ENCODE data around the gene ARGLU1.

Gene ARGLU1

DNA sequence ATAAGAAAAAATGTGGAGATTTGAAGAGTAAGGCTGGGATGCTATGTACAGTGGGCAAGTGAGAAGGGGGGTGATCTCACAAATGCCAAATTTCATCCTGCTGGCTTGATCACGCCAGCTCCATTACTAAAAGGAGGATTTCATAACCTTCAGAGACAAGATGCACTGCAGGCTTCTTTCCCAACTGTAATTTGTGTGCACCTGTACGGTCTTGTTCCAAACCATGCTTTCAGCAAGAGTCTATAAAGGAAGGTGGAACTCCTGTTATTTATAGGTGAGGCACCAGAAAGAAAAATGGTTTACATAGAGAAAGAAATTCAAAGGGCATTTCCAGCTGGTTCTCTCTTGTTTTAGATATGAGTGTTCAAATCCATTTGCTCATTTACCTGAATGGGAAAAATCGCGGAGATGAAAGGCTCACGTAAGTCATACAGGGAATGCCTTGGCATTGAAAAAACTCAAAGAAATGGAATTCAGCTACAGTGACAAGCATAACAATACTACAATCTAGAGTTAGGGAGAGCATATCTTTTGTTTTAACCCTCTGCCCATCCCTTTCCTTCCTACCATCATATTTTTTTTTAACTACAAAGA is 45.7 kb downstream of the ARGLU1 start:
- no peaks in the 10 kb centered on the region for H3K9me3 Mint-ChIP-seq
- H3K27me3 Mint-ChIP-seq, result peaks cover 63 to 73% of the 10 kb centered on the region in 2 donors
- H3K4me3 Mint-ChIP-seq, result no peak overlapping the region
- DNase-seq, result no peak
- ATAC-seq (replicated peaks), result no peak
- peaks cover 7% of the 10 kb centered on the region for H3K36me3 Mint-ChIP-seq (ENCODE audit: insufficient read depth)
- H3K27ac Mint-ChIP-seq, result no peak overlapping the region
- H3K4me1 Mint-ChIP-seq (ENCODE audit: low read depth in 2 of 2), result no peaks in the 10 kb centered on the region

DNA sequence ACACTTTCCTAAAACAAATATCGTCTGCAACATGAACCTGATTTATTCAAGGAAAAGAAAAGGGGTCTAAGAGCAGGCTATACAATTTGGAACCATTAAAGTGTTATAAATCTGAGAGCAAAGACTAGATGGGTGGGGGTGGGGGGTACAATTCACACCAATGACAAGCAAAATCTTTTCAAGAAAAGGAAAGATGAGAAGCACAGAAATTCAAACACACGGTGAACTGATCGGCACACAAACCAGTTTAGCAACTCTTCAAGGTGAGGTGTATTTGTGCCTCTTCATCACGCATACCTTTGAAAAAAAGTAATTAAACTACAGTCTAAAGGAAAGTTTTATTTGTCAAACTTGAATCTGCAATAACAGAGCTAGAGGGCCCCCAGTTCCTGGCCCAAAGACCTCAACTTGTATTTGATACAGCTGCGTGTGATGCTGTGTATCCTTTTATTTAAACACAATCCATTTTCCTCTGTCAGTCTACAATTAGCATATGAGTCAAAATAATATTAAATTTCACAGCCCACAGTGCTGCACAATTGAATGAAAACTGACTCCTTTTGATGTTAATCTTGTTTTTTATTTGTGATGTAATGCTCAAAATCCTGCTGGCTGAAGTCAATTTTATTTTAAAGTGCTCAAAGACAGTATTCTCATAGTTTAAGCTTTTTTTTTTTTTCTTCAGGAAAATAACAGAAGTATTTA is 46.7 kb downstream of the ARGLU1 start:
- Mint-ChIP-seq H3K27me3 (peaks cover 58 to 73% of the 10 kb centered on the region in 2 donors), H3K9me3 (no peaks in the 10 kb centered on the region), H3K4me1 (ENCODE audit: low read depth in 2 of 2) (no peaks in the 10 kb centered on the region), H3K4me3 (no peak overlapping the region), H3K27ac (no peak overlapping the region), H3K36me3 (ENCODE audit: insufficient read depth) (peaks cover 7% of the 10 kb centered on the region)
- ATAC-seq (replicated peaks) (no peak), DNase-seq (no peak)

DNA sequence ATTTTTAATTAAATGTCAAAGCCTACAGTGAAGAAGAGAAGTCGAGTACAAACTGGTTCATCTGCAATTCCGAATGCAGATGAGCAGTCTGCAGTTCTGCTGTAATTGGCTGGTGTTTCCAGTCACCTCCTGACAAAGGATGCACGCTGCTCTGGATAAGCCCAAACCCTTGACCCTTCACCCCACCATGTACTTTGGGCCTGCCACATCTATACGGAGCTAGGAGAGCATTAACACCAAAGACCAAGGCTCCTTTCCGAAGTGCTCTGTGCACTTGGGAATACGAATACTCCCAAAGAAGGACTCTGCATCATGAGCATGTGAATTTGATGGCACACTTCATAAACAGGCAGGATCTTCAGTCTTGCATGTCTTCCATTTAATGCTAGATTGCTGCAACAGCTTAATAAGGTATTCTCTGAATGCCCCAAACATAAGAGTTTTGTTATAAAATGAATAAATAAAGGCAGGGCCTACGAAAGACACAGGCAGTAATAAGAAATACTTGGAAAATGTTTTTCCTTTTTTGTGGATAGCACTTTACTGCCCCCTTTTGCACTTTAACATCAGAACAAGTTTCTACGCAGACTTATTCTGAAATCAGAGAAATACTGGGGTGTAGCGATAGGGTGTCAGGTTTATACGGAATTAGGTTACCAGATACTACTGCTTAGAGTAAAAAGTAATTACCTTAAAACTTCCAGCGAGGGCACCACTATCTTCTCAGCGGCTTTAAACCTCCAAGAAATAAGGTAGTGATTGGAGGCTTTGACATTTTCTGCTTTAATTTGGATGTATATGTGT is 47.5 kb downstream of the ARGLU1 start:
- H3K27ac Mint-ChIP-seq, result no peak overlapping the region
- H3K4me1 Mint-ChIP-seq (ENCODE audit: low read depth in 2 of 2), result no peaks in the 10 kb centered on the region
- no peak overlapping the region for H3K4me3 Mint-ChIP-seq
- H3K27me3 Mint-ChIP-seq, result peaks cover 53 to 73% of the 10 kb centered on the region in 2 donors
- ATAC-seq (replicated peaks) (no peak), DNase-seq (no peak)
- H3K9me3 Mint-ChIP-seq, result no peaks in the 10 kb centered on the region
- H3K36me3 Mint-ChIP-seq (ENCODE audit: insufficient read depth), result peaks cover 7% of the 10 kb centered on the region

DNA sequence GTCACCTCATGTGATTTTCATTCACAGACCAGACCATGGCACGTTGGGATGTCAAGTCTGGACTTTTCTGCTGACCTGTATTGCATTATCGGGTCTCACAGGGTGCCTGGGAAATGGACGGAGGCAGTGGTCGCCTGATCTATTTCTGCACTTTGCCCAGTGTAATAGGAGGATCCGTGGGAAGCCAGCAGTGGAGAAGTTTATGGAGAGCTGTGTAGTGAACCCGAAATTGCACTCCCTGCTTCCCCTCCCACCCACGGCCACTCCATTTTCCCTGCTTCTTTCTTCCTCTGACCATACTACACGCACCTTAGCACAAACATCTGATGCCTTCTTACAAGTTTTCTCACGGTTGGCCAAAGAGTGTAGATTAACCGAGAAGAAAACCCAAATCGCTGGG is 49.4 kb downstream of the ARGLU1 start:
- Mint-ChIP-seq H3K27me3 (peaks cover 51 to 79% of the 10 kb centered on the region in 2 donors), H3K4me3 (no peak overlapping the region), H3K27ac (no peak overlapping the region), H3K36me3 (ENCODE audit: insufficient read depth) (peaks cover 7% of the 10 kb centered on the region), H3K4me1 (ENCODE audit: low read depth in 2 of 2) (no peaks in the 10 kb centered on the region), H3K9me3 (no peaks in the 10 kb centered on the region)
- DNase-seq (no peak), ATAC-seq (replicated peaks) (no peak)

DNA sequence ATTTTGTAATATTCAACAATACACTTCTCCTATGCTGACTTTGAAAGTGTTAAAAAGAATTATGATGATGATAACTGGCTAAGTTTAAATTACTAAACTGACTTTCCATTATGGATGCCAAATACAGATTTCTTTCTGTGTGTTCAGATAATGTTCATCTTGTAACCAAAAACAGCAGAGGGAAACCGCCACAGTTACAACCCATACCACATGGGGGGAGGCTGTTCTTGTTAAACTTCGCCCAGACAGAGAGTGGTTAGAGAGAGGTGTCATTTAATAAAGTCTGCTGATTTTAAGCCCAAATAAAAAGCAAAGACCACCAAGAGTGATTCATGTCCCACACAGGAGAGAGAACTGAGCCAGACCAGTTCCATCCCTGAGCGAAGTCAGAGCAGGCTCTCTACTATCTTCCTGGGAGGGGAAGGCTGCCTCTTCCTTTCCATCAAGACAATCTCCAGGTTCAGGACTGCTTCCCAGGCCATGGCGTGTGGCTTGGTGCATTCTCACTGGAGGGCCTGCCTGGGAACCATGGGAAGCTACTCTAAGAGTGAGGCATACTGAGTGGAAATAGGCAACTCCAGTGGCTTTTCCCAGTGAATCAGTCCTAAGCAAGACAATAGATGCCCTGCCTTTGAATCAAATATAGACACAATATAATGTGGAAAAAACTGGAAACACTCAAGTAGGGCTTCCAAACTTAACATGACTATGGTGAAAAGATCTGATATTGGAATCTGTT is 50.7 kb downstream of the ARGLU1 start:
- H3K4me3 Mint-ChIP-seq, result no peak overlapping the region
- H3K36me3 Mint-ChIP-seq (ENCODE audit: insufficient read depth), result peaks cover 4% of the 10 kb centered on the region
- no peak overlapping the region for H3K27ac Mint-ChIP-seq
- ATAC-seq (replicated peaks) (no peak), DNase-seq (no peak)
- H3K4me1 Mint-ChIP-seq (ENCODE audit: low read depth in 2 of 2), result no peaks in the 10 kb centered on the region
- H3K27me3 Mint-ChIP-seq, result peaks cover 42 to 71% of the 10 kb centered on the region in 2 donors
- no peaks in the 10 kb centered on the region for H3K9me3 Mint-ChIP-seq

DNA sequence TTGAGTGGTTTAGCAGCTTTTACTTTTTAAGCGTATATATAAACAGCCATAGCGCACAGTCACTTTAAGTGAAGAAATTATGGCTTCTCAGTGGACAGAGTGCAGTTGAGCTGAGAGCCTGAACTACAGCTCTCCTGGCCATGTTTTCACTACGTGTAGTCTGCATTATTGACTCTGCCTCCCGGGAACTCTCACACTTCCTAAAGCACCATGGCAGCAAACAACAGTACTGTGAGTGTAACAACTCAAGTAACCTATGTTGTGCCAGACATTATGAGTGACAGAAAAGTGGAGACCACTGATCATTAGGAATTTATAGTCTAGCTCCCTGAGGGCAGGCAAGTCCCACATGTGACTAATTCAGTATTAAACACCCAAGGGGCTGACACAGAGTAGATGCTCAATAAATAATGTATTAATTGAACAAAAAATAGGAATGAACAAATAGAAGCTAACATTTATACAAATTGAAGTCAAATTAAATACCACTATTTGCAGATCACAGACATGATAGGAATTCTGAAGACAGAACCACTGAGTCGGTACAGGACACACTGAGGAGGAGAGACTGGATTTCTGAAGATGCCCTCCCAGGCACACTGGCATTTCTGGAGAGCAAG is 52.2 kb downstream of the ARGLU1 start:
- no peak overlapping the region for H3K27ac Mint-ChIP-seq
- H3K4me3 Mint-ChIP-seq, result no peak overlapping the region
- peaks cover 38 to 77% of the 10 kb centered on the region in 2 donors for H3K27me3 Mint-ChIP-seq
- DNase-seq, result no peak
- no peak for ATAC-seq (replicated peaks)
- H3K9me3 Mint-ChIP-seq, result no peaks in the 10 kb centered on the region
- H3K4me1 Mint-ChIP-seq (ENCODE audit: low read depth in 2 of 2), result no peaks in the 10 kb centered on the region
- peaks cover 4% of the 10 kb centered on the region for H3K36me3 Mint-ChIP-seq (ENCODE audit: insufficient read depth)

DNA sequence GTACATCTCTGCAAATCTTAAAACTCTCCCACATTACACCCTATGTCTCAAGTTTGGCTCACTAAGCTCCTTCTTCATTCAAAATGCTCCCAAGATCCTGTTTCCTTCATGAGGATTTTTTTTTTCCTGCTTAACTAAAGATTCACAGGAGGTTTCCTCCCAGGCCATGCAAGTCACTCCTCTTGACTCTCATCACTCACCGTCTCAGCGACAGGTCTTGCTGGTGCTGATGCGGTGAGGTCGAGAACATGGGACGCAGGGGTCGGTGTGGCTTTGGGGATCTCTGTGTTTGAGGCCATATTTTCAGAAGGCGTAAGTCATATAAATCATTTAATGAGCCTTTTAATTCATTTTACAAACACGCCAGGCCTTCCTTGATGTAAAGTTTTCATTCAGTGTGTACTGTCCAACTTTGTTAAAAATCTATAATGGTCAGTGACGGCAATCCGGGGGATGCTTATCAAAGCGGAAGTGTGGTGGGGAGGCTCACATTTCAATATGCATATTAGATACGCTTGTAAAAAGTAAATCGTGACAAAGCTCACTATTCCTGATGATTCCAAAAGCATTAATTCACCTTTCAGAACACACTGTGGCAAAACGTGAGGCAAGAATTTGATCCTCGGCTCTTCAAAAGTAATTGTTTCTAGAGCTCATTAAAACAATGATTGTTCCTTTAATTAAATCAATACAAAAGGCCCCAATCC is 52.9 kb downstream of the ARGLU1 start:
- DNase-seq, result no peak
- no peaks in the 10 kb centered on the region for H3K4me1 Mint-ChIP-seq (ENCODE audit: low read depth in 2 of 2)
- peaks cover 31 to 77% of the 10 kb centered on the region in 2 donors for H3K27me3 Mint-ChIP-seq
- no peak overlapping the region for H3K27ac Mint-ChIP-seq
- no peak for ATAC-seq (replicated peaks)
- no peaks in the 10 kb centered on the region for H3K9me3 Mint-ChIP-seq
- no peak overlapping the region for H3K4me3 Mint-ChIP-seq
- peaks cover 4% of the 10 kb centered on the region for H3K36me3 Mint-ChIP-seq (ENCODE audit: insufficient read depth)

DNA sequence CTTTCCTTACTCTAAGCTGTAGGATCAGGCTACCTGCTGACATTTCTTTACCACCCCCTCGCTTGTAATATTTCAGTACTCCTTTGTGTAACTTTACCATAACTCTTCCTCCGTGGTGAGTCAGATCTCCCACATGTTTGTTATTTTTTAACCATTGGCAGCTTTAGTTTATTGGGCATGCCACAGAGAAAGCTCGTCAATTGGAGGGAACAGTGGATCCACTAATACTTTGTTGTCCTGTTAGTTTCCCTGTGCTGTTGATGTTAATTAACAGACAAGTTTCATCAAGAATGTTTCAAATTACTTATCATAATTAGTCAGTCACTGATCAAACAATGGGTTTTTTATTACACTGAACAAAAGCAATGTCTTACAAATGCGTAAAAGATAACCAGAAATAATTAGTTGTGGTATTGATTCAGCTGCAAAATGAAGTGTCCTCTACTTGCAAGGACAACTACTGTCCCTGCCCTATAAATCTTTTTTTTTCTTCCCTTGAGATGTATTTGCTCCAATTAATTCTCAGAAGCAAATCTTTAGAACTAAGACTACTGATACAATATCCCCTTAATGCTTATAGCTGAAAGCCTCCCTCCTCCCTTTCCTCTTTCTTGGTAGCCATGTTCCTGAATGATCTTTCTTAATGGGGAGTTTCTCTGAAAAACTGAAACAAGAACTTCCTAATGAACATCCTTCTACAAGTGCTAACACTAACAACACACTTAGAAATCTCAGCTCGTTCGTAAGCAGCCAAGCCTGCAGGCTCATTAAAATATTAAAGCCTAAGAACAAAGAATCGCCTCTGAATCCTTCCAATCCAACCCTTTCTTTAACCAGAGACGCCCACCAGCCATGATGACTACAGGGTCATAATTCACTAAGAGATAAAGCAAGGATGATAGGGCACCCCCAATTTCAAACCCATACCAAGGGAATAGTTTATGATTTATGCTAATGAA is 54.6 kb downstream of the ARGLU1 start:
- Mint-ChIP-seq H3K4me3 (no peak overlapping the region), H3K9me3 (no peaks in the 10 kb centered on the region), H3K27me3 (peaks cover 35 to 74% of the 10 kb centered on the region in 2 donors), H3K4me1 (ENCODE audit: low read depth in 2 of 2) (no peaks in the 10 kb centered on the region), H3K36me3 (ENCODE audit: insufficient read depth) (peaks cover 4% of the 10 kb centered on the region), H3K27ac (no peak overlapping the region)
- no peak for ATAC-seq (replicated peaks)
- DNase-seq, result no peak

DNA sequence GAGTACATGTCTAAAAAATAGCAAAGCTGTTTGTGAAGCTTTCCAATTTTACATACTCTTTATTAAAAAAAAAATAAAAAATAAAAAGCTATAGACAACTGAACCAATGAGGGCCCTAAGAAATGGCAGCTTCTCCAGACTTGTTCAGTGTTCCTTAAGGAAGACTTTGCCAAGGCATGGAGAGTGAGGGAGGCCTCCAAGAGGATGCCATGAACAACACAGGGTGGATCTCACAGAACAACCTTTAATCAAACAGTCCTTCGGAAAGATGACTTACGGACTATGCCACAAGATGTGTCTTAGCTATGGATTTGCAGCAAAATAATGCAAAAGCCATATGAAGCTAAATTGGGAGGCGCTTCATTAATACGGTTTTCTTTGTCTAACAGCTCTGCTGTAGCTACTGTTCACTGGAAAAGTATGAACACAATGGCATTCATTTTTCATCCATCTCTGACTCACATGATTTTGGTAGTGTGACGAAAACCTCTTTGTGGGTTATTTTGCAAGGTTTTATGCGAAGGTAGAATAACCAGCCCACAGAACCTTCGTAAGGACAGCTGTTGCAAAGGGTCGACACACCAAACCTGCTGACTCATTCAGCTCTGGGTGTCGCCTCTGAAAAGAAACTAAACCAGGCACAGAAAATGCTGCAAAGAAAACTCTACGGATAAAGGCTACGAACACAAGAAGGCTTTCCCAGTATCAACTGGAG is 60.2 kb downstream of the ARGLU1 start:
- Mint-ChIP-seq H3K36me3 (ENCODE audit: insufficient read depth) (no peaks in the 10 kb centered on the region), H3K27ac (no peak overlapping the region), H3K27me3 (peaks cover 18 to 35% of the 10 kb centered on the region in 2 donors), H3K4me1 (ENCODE audit: low read depth in 2 of 2) (no peaks in the 10 kb centered on the region), H3K9me3 (no peaks in the 10 kb centered on the region), H3K4me3 (no peak overlapping the region)
- ATAC-seq (replicated peaks), result no peak
- DNase-seq, result no peak

DNA sequence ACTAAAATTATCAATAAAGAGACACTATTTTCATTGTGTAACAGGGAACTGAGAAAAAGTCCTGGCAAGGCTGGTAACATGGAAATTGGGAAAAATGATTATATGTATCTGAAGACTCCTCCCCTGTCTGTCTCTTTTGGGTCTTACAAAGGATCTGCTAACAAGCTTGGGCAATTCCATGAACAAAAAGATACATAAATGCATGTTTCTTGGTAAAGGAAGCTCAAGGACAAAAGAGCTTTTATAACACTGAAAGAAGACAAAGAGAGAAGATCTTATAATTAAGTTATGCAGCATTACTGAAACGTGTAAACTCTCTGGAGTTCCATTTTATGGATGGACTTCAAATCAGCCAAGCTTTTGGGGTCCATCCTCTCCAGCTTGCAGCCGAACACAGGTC is 61.7 kb downstream of the ARGLU1 start:
- Mint-ChIP-seq H3K4me3 (no peak overlapping the region), H3K9me3 (no peaks in the 10 kb centered on the region), H3K27ac (no peak overlapping the region), H3K4me1 (ENCODE audit: low read depth in 2 of 2) (no peaks in the 10 kb centered on the region), H3K36me3 (ENCODE audit: insufficient read depth) (no peaks in the 10 kb centered on the region), H3K27me3 (peaks cover 24 to 33% of the 10 kb centered on the region in 2 donors)
- DNase-seq, result no peak
- no peak for ATAC-seq (replicated peaks)

DNA sequence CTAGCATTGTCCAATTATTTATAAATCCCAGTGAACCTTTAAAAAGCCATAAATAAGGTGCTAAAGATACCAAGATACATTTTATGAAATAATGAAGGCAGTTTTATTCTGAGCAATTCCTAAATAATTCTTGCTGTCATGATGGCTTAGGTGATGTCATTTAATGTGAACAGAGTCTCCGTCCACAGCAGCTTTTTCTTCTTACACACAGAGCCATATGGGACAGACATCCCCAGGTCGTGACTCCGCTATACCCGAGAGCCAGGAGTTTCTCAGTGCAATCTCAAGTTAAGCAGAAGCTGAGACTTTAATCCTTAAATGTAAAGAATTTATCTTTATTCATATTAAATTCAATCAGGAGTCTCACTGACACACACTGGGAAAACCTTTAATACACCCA is 62.2 kb downstream of the ARGLU1 start:
- no peak for ATAC-seq (replicated peaks)
- H3K4me3 Mint-ChIP-seq, result no peak overlapping the region
- no peaks in the 10 kb centered on the region for H3K36me3 Mint-ChIP-seq (ENCODE audit: insufficient read depth)
- no peaks in the 10 kb centered on the region for H3K4me1 Mint-ChIP-seq (ENCODE audit: low read depth in 2 of 2)
- DNase-seq, result no peak
- no peaks in the 10 kb centered on the region for H3K9me3 Mint-ChIP-seq
- no peak overlapping the region for H3K27ac Mint-ChIP-seq
- H3K27me3 Mint-ChIP-seq, result peaks cover 24 to 28% of the 10 kb centered on the region in 2 donors

All from effector memory CD8-positive, alpha-beta T cell (primary cell).